GM23338 (cell line): ENCODE measurements around the gene MAST4. TPM values are rescaled to one million over a fixed set of nuclear protein-coding genes. Genes with fewer than 3 reads are reported as not detected.

Experiments
- ATAC-seq: fragments of 200-7000 bp; cut with Tn5 transposase; 3 replicates; pipeline ENCODE4 v1.9.1; 2020
- DNase-seq: peaks from one replicate; pipeline ENCODE4 v3.0.0-alpha.2; 2015; ENCODE audit warnings: low spot score
- H2AFZ ChIP-seq: fragments of 200-600 bp; sonication (generic); 2 replicates; pipeline ENCODE4 v1.8.0; 2016; ENCODE audit warnings: antibody characterized with exemption, mild to moderate bottlenecking, moderate library complexity
- H3F3A ChIP-seq: fragments of 200-600 bp; sonication (generic); replicated peaks from 2 replicates; pipeline ENCODE4 v1.8.0; 2017; ENCODE audit warnings: antibody characterized with exemption, mixed run types, low read depth
- H3K27ac ChIP-seq: fragments of 200-600 bp; sonication (generic); 2 replicates; pipeline ENCODE4 v1.6.1; 2016; ENCODE audit warnings: low read depth
- H3K27me3 ChIP-seq: fragments of 200-600 bp; sonication (generic); 2 replicates; pipeline ENCODE4 v1.8.0; 2016; ENCODE audit warnings: mild to moderate bottlenecking, mixed run types, moderate library complexity; ENCODE audit not compliant: insufficient read depth
- H3K36me3 ChIP-seq: fragments of 200-600 bp; sonication (generic); 2 replicates; pipeline ENCODE4 v1.8.0; 2016; ENCODE audit warnings: mild to moderate bottlenecking; ENCODE audit not compliant: insufficient read depth
- H3K4me1 ChIP-seq: fragments of 200-600 bp; sonication (generic); 2 replicates; pipeline ENCODE4 v1.8.0; 2016; ENCODE audit warnings: mild to moderate bottlenecking, moderate library complexity; ENCODE audit not compliant: insufficient read depth
- H3K4me2 ChIP-seq: fragments of 200-600 bp; sonication (generic); 2 replicates; pipeline ENCODE4 v1.7.1; 2017; ENCODE audit warnings: mixed run types
- H3K4me3 ChIP-seq: fragments of 200-600 bp; sonication (generic); 2 replicates; pipeline ENCODE4 v1.6.1; 2016; ENCODE audit warnings: mixed run types
- H3K79me2 ChIP-seq: fragments of 200-600 bp; sonication (generic); replicated peaks from 2 replicates; pipeline ENCODE4 v1.8.0; 2017; ENCODE audit warnings: mild to moderate bottlenecking; ENCODE audit not compliant: insufficient read depth
- H3K9me2 ChIP-seq: fragments of 200-600 bp; sonication (generic); 2 replicates; pipeline ENCODE4 v1.8.0; 2017; ENCODE audit not compliant: insufficient read depth
- H4K20me1 ChIP-seq: fragments of 200-600 bp; sonication (generic); replicated peaks from 2 replicates; pipeline ENCODE4 v1.8.0; 2017; ENCODE audit warnings: mild to moderate bottlenecking; ENCODE audit not compliant: insufficient read depth
- H3K27ac Mint-ChIP-seq: 2 replicates; pipeline ENCODE4 v1.8.0; 2020; ENCODE audit warnings: inconsistent platforms, mild to moderate bottlenecking, moderate library complexity, mixed read lengths
- H3K27me3 Mint-ChIP-seq: 3 replicates; pipeline ENCODE4 v1.8.0; 2022; ENCODE audit warnings: low read depth, mild to moderate bottlenecking, moderate library complexity, mixed read lengths, inconsistent platforms; ENCODE audit not compliant: insufficient read depth, poor library complexity
- H3K36me3 Mint-ChIP-seq: 3 replicates; pipeline ENCODE4 v1.8.0; 2021; ENCODE audit warnings: low read depth, mild to moderate bottlenecking, inconsistent platforms, moderate library complexity, mixed read lengths
- H3K4me1 Mint-ChIP-seq: 3 replicates; pipeline ENCODE4 v1.8.0; 2020; ENCODE audit warnings: mild to moderate bottlenecking, inconsistent platforms, mixed read lengths
- H3K4me3 Mint-ChIP-seq: 3 replicates; pipeline ENCODE4 v1.8.0; 2021; ENCODE audit warnings: moderate library complexity, mild to moderate bottlenecking, inconsistent platforms, mixed read lengths
- H3K9me3 Mint-ChIP-seq: 3 replicates; pipeline ENCODE4 v1.8.0; 2020; ENCODE audit warnings: moderate library complexity, mild to moderate bottlenecking, inconsistent platforms, mixed read lengths
- CREB1 ChIP-seq: fragments of 250-450 bp; sonication (Bioruptor Pico); IDR thresholded peaks from 2 replicates; pipeline ENCODE4 v1.5.0; 2020; ENCODE audit warnings: low read depth, mild to moderate bottlenecking, moderate library complexity
- ETS1 ChIP-seq: IDR thresholded peaks from 2 replicates; pipeline ENCODE4 v1.6.1; 2016; ENCODE audit warnings: antibody characterized with exemption
- EZH2 ChIP-seq: fragments of 200-600 bp; sonication (generic); IDR thresholded peaks from one replicate; pipeline ENCODE4 v1.8.0; 2017; ENCODE audit warnings: antibody characterized with exemption, mild to moderate bottlenecking, low read depth; ENCODE audit not compliant: unreplicated experiment
- EZH2phosphoT487 ChIP-seq: fragments of 200-600 bp; sonication (generic); IDR thresholded peaks from one replicate; pipeline ENCODE4 v1.8.1; 2018; ENCODE audit warnings: antibody characterized with exemption; ENCODE audit not compliant: unreplicated experiment
- JUNB ChIP-seq: IDR thresholded peaks from one replicate; pipeline ENCODE4 v1.6.1; 2016; ENCODE audit warnings: antibody characterized with exemption; ENCODE audit not compliant: unreplicated experiment
- NANOG ChIP-seq: IDR thresholded peaks from 2 replicates; pipeline ENCODE4 v1.6.1; 2016; ENCODE audit warnings: antibody characterized with exemption, borderline replicate concordance
- STAT1 ChIP-seq: IDR thresholded peaks from one replicate; pipeline ENCODE4 v1.6.1; 2016; ENCODE audit warnings: antibody characterized with exemption; ENCODE audit not compliant: unreplicated experiment
- ZNF114 ChIP-seq: fragments of 250-450 bp; sonication (Bioruptor Pico); IDR thresholded peaks from 2 replicates; pipeline ENCODE4 v1.5.0; 2020; ENCODE audit warnings: mild to moderate bottlenecking, moderate library complexity
- ZNF462 ChIP-seq: fragments of 250-450 bp; sonication (Bioruptor Pico); IDR thresholded peaks from 2 replicates; pipeline ENCODE4 v1.5.0; 2020; ENCODE audit warnings: mild to moderate bottlenecking, moderate library complexity
- polyA plus RNA-seq: library from polyadenylated mRNA; unstranded; fragments of >200 nt; fragmentation: Nextera tagmentation; extraction: Ambion mirVana; gene quantifications from 2 replicates; pipeline ENCODE4 v1.2.1, GENCODE V29; 2016
- total RNA-seq: library from RNA; depleted of rRNA; stranded (reverse); fragments of >200 nt; shearing (Covaris generic); gene quantifications from 2 replicates; pipeline ENCODE4 v1.2.3, GENCODE V29; 2014

Gene MAST4
- total and polyA plus RNA-seq, 2 experiments from 2014 or later, result 3.6 to 8.5 TPM

GRCh38 chr5:66870708-66871107, 274.5 kb downstream of the MAST4 start (continued):
- TF ChIP-seq ZNF462 (CRISPR knock-in tag), result no peak
- no peak for TF ChIP-seq CREB1 (CRISPR knock-in tag)

GRCh38 chr5:66871651-66872050, 275.5 kb downstream of the MAST4 start:
- H3K36me3 Mint-ChIP-seq, result no peaks in the 10 kb centered on the region
- Histone ChIP-seq H3K79me2 (no peaks in the 10 kb centered on the region), H4K20me1 (no peaks in the 10 kb centered on the region), H3K9me2 (no peaks in the 10 kb centered on the region), H3K27ac (no peak overlapping the region), H3K27me3 (no peaks in the 10 kb centered on the region), H3K4me3 (no peak overlapping the region), H3F3A (no peaks in the 10 kb centered on the region), H3K4me2 (no peak overlapping the region), H3K4me1 (peaks cover 9% of the 10 kb centered on the region; the same call in 1 of the 2 replicates), H3K36me3 (no peaks in the 10 kb centered on the region), H2AFZ (no peak overlapping the region)
- peaks cover 18% of the 10 kb centered on the region for H3K4me1 Mint-ChIP-seq
- DNase-seq, result no peak
- no peaks in the 10 kb centered on the region for H3K9me3 Mint-ChIP-seq
- no peak for ATAC-seq
- H3K27ac Mint-ChIP-seq, result no peak overlapping the region
- no peaks in the 10 kb centered on the region for H3K27me3 Mint-ChIP-seq
- H3K4me3 Mint-ChIP-seq, result no peak overlapping the region
- no peak for TF ChIP-seq JUNB
- no peak for TF ChIP-seq ZNF114 (CRISPR knock-in tag)
- no peak for TF ChIP-seq CREB1 (CRISPR knock-in tag)
- no peak for TF ChIP-seq ETS1
- no peak for TF ChIP-seq STAT1
- TF ChIP-seq EZH2phosphoT487, result no peak
- TF ChIP-seq ZNF462 (CRISPR knock-in tag), result no peak
- no peak for TF ChIP-seq EZH2
- no peak for TF ChIP-seq NANOG
